Heart left ventricle (tissue), 16 donors: Measurements from ENCODE around the gene MICAL3. TPM values are rescaled to one million over a fixed set of nuclear protein-coding genes. Genes with fewer than 3 reads are reported as not detected.

Source experiments
- ATAC-seq, 4 donors: fragments of 200-7000 bp; cut with Tn5 transposase; one replicate each; pipeline ENCODE4 v1.9.1; 2020 to 2022; ENCODE audit warnings: moderate library complexity in 4 of 4, mild to moderate bottlenecking in 3 of 4, moderate number of reproducible peaks in 1 of 4
- DNase-seq, 5 donors: peaks; one replicate each; pipeline ENCODE4 v3.0.0-alpha.2; 2020
- H3K27ac ChIP-seq, 12 donors: fragments of 200-600 bp; sonication (generic) in 4 of 12; one replicate each; pipeline versions ENCODE4 v1.5.0 to v1.8.0; 2016 to 2022; ENCODE audit warnings: mild to moderate bottlenecking in 2 of 12
- H3K27me3 ChIP-seq, 9 donors: fragments of 200-600 bp; sonication (generic) in 2 of 9; one replicate each; pipeline versions ENCODE4 v1.5.1 to v1.8.0; 2016 to 2022; ENCODE audit warnings: mild to moderate bottlenecking in 3 of 9
- H3K36me3 ChIP-seq, 9 donors: fragments of 200-600 bp; sonication (generic) in 2 of 9; one replicate each; pipeline versions ENCODE4 v1.5.0 to v1.8.0; 2018 to 2022; ENCODE audit warnings: mild to moderate bottlenecking in 2 of 9
- H3K4me1 ChIP-seq, 12 donors: fragments of 200-600 bp; sonication (generic) in 4 of 12; one replicate each; pipeline versions ENCODE4 v1.5.0 to v1.8.0; 2016 to 2022; ENCODE audit warnings: mild to moderate bottlenecking in 3 of 12
- H3K4me3 ChIP-seq, 12 donors: fragments of 200-600 bp; sonication (generic) in 4 of 12; one replicate each; pipeline versions ENCODE4 v1.5.0 to v1.8.0; 2017 to 2022; ENCODE audit warnings: mild to moderate bottlenecking in 9 of 12, moderate library complexity in 4 of 12
- H3K9me3 ChIP-seq, 12 donors: fragments of 200-600 bp; sonication (generic) in 4 of 12; one replicate each; pipeline versions ENCODE4 v1.5.0 to v1.8.0; 2016 to 2022; ENCODE audit warnings: mild to moderate bottlenecking in 1 of 12
- POLR2A ChIP-seq, 2 donors: fragments of 450-650 bp; IDR thresholded peaks; one replicate each; pipeline ENCODE4 v1.6.1; 2017; ENCODE audit warnings: antibody characterized with exemption in 2 of 2, mild to moderate bottlenecking in 2 of 2, moderate library complexity in 2 of 2
- WGBS, 4 donors: extraction: QIAGEN DNeasy Blood & Tissue Kit in 2 of 4; methylation state at CpG; one replicate each; pipeline versions ENCODE4 v1.1.5 to v1.1.7; 2013 to 2018; 5-methylcytosine and 5-hydroxymethylcytosine counted together
- intact Hi-C, 10 donors: fragments of 100-400 bp; cut with DNase I; formaldehyde crosslinking; loops; one replicate each; pipeline versions ENCODE4 v1.11.1 to v1.14.2; 2022
- polyA plus RNA-seq, 2 donors: library from polyadenylated mRNA; stranded (reverse); fragments of 200-250 nt; gene quantifications; one replicate each; pipeline ENCODE4 v1.2.3, GENCODE V29; 2013
- total RNA-seq, 9 donors: library from RNA; depleted of rRNA in 2 of 9; stranded (reverse); fragments of >200 nt in 2 of 9; fragmentation: NEBNext Ultra II Directional in 3 of 9; extraction: Animal tissue kit (Norgen Biotek cat#: 25700) in 3 of 9; gene quantifications; one replicate each; pipeline versions ENCODE4 v1.1.0 to v1.2.4, GENCODE V29; 2016 to 2023
- TF ChIP-seq, protein P1 (sequence below), 12 donors: fragments of 200-600 bp; sonication (generic) in 4 of 12; IDR thresholded peaks; one replicate each; pipeline versions ENCODE4 v1.5.0 to v1.8.0; 2018 to 2022; ENCODE audit warnings: antibody characterized with exemption in 12 of 12, mild to moderate bottlenecking in 5 of 12
- donor health status: ischemic (EF 13 %, LVEDD 7.1; RV severe dilation, severe dysfunction).
- donor health status: healthy with polysubstance abuse.
- donor health status: DM: no; HTN: yes; CAD: no.
- donor health status: DM: no; HTN: no; CAD: no.
- donor health status: ischemic (EF 25% LVEDD 6.9; RV normal size, moderate dysfunction).
- donor health status: ischemic (EF 25% LVEDD 5.7; RV mildly dilated, moderate dysfunction).
- donor health status: healthy.
- donor health status: DM: yes; HTN: yes; CAD: no.
- donor health status: ischemic (EF 35%, LVEDD 5.7; RV mildly dilated, moderate dysfunction).
- donor health status: nonischemic (EF 11% LVEDD 7.7; RV severe dilation, severe dysfunction).
- donor health status: DM: yes; HTN: yes; CAD: no.
- donor health status: PGD.
- donor health status: ischemic (EF 29% LVEDD 5.4; RV normal size, mild dysfunction).
- donor health status: nonischemic (EF 23%, LVEDD 6.1; RV moderate dilation, normal function).

MICAL3 gene
- total and polyA plus RNA-seq, 11 donors, result 41.3 to 125 (median 83.3) TPM

DNA sequence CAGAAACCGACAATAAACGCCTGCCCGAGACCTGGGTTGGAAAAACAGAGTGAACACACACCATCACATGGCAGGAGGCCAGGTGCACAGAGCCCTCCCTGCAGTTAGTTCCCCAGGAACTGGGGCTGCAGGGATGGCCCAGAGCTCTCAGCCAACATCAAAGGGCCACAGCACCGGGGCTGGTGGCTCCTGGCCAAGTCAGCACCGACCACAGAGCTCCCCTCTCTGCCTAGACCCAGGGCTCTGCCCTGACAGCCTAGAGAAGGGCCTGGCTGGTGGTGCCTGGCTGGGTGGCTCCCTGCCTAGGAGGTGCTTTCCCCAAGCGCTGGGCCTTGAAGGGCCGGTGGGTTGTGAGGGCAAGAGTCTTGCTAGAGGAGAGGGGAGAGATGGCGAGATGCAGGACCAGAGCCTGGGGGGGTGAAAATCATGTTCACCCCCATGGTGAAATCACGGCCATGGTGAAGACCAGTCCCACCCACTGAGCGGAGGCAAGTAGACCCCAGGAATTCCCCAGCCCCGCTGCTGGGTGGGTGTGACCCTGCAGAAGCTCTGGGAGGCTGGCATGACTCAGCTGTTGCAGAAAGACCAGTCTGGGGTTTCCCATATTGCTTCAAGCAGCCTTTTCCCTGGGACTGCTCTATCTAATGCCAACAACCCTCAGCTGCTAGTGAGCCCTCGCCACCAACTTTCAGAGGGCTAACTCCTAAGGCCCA, 242.9 kb downstream of the MICAL3 start:
- Histone ChIP-seq H3K27ac (peak overlapping the region in 1 of 12 donors; percentile 48), H3K9me3 (no peaks in the 10 kb centered on the region), H3K27me3 (no peaks in the 10 kb centered on the region), H3K4me3 (no peak overlapping the region), H3K4me1 (peaks cover 0 to 51% (median 15%) of the 10 kb centered on the region in 12 donors), H3K36me3 (no peaks in the 10 kb centered on the region)
- TF ChIP-seq, protein P1, sequence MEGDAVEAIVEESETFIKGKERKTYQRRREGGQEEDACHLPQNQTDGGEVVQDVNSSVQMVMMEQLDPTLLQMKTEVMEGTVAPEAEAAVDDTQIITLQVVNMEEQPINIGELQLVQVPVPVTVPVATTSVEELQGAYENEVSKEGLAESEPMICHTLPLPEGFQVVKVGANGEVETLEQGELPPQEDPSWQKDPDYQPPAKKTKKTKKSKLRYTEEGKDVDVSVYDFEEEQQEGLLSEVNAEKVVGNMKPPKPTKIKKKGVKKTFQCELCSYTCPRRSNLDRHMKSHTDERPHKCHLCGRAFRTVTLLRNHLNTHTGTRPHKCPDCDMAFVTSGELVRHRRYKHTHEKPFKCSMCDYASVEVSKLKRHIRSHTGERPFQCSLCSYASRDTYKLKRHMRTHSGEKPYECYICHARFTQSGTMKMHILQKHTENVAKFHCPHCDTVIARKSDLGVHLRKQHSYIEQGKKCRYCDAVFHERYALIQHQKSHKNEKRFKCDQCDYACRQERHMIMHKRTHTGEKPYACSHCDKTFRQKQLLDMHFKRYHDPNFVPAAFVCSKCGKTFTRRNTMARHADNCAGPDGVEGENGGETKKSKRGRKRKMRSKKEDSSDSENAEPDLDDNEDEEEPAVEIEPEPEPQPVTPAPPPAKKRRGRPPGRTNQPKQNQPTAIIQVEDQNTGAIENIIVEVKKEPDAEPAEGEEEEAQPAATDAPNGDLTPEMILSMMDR (IDR thresholded peaks at IDR 0.05), result no peak
- no peak for TF ChIP-seq POLR2A (IDR thresholded peaks at IDR 0.05)
- intact Hi-C loops, result loop anchor here in 2 of 10 donors (10.0 kb wide), 2 partner anchors 217 to 607 kb away; partner anchors contain the start of gene SLC25A18 (in 1 of the 2)
- DNase-seq, result peak in 1 of 5 donors; percentile 65
- WGBS, 4 donors, result 62 to 80% (median 68%) methylated on average over 10 to 12 of the region's 12 CpGs
- no peak for ATAC-seq

DNA sequence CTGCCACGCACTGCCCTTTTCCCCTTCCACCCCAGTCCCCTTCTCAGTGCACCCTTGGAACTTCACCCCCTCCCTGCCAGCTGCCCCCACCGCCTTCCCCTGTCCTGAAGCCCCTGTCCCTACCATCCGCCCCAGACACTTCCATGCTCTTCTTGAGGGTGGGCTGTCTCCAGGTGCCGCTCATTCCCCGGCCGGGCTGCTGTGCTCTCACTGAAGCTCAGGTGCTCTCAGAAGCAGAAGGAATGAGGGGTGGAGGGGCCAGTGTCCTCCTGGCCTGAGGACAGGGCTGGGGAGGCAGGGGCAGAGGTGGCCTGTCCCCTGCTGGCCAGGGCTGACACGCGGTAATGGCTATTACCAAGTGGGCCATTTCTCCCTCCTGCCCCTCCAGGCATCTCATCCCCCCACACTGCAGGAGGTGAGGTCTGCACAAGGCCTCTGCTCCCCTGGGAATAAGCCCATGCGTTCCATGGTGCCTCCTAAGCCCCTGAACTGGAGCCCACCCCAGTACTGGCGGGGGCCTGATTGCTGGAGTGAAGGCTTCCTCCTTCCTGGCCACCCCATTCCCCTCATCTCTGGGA, 243.5 kb downstream of the MICAL3 start:
- intact Hi-C loops, result loop anchor here in 2 of 10 donors (10.0 kb wide), 2 partner anchors 216 to 606 kb away; partner anchors contain the start of gene SLC25A18 (in 1 of the 2)
- Histone ChIP-seq H3K27ac (peak overlapping the region in 1 of 12 donors; percentile 48), H3K9me3 (no peaks in the 10 kb centered on the region), H3K36me3 (no peaks in the 10 kb centered on the region), H3K4me3 (no peak overlapping the region), H3K4me1 (peaks cover 0 to 51% (median 9%) of the 10 kb centered on the region in 12 donors), H3K27me3 (no peaks in the 10 kb centered on the region)
- ATAC-seq (no peak), DNase-seq (peak in 1 of 5 donors; percentile 43)
- WGBS, 4 donors, result 92 to 94% (median 93%) methylated on average over 10 of the region's 10 CpGs
- TF ChIP-seq POLR2A (IDR thresholded peaks at IDR 0.05), result no peak
- TF ChIP-seq, protein P1 (IDR thresholded peaks at IDR 0.05), result no peak

- H3K36me3 ChIP-seq, result no peaks in the 10 kb centered on the region
- no peak overlapping the region for H3K27ac ChIP-seq
- ATAC-seq (no peak), DNase-seq (peak in 1 of 5 donors; percentile 52)
- H3K4me3 ChIP-seq, result no peak overlapping the region
- TF ChIP-seq, protein P1 (IDR thresholded peaks at IDR 0.05), result no peak
- no peak for TF ChIP-seq POLR2A (IDR thresholded peaks at IDR 0.05)
- H3K9me3 ChIP-seq, result no peaks in the 10 kb centered on the region
- WGBS, 4 donors, result 86 to 92% (median 87%) methylated on average over 17 to 19 of the region's 19 CpGs
- no peaks in the 10 kb centered on the region for H3K27me3 ChIP-seq
- intact Hi-C loops, result loop anchor here in 2 of 10 donors (10.0 kb wide), 2 partner anchors 215 to 605 kb away; partner anchors contain the start of gene SLC25A18 (in 1 of the 2)
- H3K4me1 ChIP-seq, result peaks cover 0 to 53% (median 7%) of the 10 kb centered on the region in 12 donors
Observed at GRCh38 chr22:17780116-17780740, 244.1 kb downstream of the MICAL3 start.
